H1 (cell line): ENCODE results near the gene FAAH. TPM values are rescaled to one million over a fixed set of nuclear protein-coding genes. Genes with fewer than 3 reads are reported as not detected.

Experiments used
- JUN ChIP-seq: IDR thresholded peaks from 2 replicates; pipeline ENCODE4 v1.6.1; 2011; ENCODE audit warnings: low read depth, mild to moderate bottlenecking, improper control_type of control experiment, low read length
- POU5F1 ChIP-seq: IDR thresholded peaks from 2 replicates; pipeline ENCODE4 v1.6.1; 2011; ENCODE audit warnings: low read depth, mild to moderate bottlenecking, low read length, moderate library complexity
- RXRA ChIP-seq: IDR thresholded peaks from 2 replicates; pipeline ENCODE4 v1.6.1; 2011; ENCODE audit warnings: low read depth, mild to moderate bottlenecking, low read length, moderate library complexity; ENCODE audit not compliant: insufficient read depth
- SAP30 ChIP-seq: fragments of 300-600 bp; sonication (generic); IDR thresholded peaks from 2 replicates; pipeline ENCODE4 v1.7.1; 2012; ENCODE audit warnings: low read length, moderate library complexity, mild to moderate bottlenecking, inconsistent platforms; ENCODE audit not compliant: insufficient read depth, insufficient replicate concordance
- SP1 ChIP-seq: IDR thresholded peaks from 2 replicates; pipeline ENCODE4 v1.6.1; 2011; ENCODE audit warnings: low read depth, low read length
- YY1 ChIP-seq: IDR thresholded peaks from 2 replicates; pipeline ENCODE4 v1.6.1; 2011; ENCODE audit warnings: low read depth, mild to moderate bottlenecking, low read length
- polyA plus RNA-seq, 7 experiments: library from polyadenylated mRNA; depleted of rRNA in 3 of 7; stranded (reverse) in 5 of 7; unstranded in 2 of 7; fragments of >200 nt in 5 of 7; fragments of 200-250 nt in 2 of 7; gene quantifications; 1 replicate in 5 of 7; 2 replicates in 1 of 7; 4 replicates in 1 of 7; pipeline versions ENCODE4 v1.2.1 to v1.2.3, GENCODE V29; 2011 to 2013; ENCODE audit warnings: missing spikeins in 2 of 7, mixed read lengths in 2 of 7
- total RNA-seq: library from RNA; stranded (reverse); fragmentation: NEBNext Ultra II Directional; extraction: Animal tissue kit (Norgen Biotek cat#: 25700); gene quantifications from 2 replicates; pipeline ENCODE4 v1.2.1, GENCODE V29; 2021
- TF ChIP-seq, protein P1 (sequence below): fragments of 300-600 bp; sonication (generic); IDR thresholded peaks from 2 replicates; pipeline ENCODE4 v1.7.1; 2012; ENCODE audit warnings: low read length, moderate library complexity, mild to moderate bottlenecking, inconsistent platforms; ENCODE audit not compliant: insufficient replicate concordance
- TF ChIP-seq, protein P2 (sequence below): IDR thresholded peaks from 2 replicates; pipeline ENCODE4 v1.6.1; 2012; ENCODE audit warnings: inconsistent platforms

FAAH gene
- total and polyA plus RNA-seq, 2 of the 8 experiments (the other 6 are each of a cell fraction or from before 2014, with no cell fraction given) = 41.2 to 47.3 TPM

DNA sequence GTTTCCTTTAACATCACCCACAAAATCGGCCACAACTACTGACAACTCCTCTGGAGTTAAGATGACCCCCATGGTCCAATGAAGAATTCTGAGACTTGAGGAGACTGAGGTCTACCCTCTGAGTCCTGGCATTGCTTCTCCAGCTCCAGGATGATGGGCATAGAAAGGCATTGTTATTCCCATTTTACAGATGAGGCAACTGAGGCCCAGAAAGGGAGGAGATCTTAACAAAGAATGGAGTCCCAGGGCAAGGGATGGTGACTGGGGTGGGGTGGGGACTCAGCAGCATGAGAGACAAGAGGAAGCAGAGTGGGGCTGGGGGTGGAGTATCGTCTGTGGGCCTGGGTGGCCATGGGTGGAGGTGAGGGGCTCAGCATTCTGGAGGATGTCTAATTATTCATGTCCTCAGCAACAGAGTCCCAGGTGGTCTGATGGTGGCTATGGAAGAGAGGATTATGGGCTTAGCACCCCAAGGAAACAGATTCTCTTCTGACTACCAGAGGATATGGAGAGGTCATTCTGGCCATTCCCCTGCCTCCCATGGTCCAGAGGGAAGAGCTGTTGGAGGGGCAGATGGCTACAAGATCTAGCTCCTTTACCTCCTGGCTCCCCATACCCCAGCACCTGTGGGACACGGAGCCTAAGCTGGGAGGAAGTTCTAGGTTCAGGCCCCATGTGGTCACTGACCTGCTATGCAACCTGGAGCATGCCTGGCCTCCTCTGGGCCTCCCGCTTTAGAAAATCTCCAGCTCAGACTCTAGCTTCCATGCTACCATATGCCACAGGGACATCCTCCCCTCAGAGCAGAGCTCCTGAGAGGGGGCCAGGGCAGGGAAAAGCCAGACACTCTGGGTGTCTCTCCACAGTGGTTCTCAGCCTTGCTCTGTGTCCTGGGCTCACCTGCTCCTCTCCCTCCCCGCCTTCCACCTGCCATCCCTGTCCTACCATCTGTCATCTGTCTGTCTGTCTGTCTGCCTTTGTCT, 58.1 kb downstream of the FAAH start (continued):
- TF ChIP-seq, protein P1, sequence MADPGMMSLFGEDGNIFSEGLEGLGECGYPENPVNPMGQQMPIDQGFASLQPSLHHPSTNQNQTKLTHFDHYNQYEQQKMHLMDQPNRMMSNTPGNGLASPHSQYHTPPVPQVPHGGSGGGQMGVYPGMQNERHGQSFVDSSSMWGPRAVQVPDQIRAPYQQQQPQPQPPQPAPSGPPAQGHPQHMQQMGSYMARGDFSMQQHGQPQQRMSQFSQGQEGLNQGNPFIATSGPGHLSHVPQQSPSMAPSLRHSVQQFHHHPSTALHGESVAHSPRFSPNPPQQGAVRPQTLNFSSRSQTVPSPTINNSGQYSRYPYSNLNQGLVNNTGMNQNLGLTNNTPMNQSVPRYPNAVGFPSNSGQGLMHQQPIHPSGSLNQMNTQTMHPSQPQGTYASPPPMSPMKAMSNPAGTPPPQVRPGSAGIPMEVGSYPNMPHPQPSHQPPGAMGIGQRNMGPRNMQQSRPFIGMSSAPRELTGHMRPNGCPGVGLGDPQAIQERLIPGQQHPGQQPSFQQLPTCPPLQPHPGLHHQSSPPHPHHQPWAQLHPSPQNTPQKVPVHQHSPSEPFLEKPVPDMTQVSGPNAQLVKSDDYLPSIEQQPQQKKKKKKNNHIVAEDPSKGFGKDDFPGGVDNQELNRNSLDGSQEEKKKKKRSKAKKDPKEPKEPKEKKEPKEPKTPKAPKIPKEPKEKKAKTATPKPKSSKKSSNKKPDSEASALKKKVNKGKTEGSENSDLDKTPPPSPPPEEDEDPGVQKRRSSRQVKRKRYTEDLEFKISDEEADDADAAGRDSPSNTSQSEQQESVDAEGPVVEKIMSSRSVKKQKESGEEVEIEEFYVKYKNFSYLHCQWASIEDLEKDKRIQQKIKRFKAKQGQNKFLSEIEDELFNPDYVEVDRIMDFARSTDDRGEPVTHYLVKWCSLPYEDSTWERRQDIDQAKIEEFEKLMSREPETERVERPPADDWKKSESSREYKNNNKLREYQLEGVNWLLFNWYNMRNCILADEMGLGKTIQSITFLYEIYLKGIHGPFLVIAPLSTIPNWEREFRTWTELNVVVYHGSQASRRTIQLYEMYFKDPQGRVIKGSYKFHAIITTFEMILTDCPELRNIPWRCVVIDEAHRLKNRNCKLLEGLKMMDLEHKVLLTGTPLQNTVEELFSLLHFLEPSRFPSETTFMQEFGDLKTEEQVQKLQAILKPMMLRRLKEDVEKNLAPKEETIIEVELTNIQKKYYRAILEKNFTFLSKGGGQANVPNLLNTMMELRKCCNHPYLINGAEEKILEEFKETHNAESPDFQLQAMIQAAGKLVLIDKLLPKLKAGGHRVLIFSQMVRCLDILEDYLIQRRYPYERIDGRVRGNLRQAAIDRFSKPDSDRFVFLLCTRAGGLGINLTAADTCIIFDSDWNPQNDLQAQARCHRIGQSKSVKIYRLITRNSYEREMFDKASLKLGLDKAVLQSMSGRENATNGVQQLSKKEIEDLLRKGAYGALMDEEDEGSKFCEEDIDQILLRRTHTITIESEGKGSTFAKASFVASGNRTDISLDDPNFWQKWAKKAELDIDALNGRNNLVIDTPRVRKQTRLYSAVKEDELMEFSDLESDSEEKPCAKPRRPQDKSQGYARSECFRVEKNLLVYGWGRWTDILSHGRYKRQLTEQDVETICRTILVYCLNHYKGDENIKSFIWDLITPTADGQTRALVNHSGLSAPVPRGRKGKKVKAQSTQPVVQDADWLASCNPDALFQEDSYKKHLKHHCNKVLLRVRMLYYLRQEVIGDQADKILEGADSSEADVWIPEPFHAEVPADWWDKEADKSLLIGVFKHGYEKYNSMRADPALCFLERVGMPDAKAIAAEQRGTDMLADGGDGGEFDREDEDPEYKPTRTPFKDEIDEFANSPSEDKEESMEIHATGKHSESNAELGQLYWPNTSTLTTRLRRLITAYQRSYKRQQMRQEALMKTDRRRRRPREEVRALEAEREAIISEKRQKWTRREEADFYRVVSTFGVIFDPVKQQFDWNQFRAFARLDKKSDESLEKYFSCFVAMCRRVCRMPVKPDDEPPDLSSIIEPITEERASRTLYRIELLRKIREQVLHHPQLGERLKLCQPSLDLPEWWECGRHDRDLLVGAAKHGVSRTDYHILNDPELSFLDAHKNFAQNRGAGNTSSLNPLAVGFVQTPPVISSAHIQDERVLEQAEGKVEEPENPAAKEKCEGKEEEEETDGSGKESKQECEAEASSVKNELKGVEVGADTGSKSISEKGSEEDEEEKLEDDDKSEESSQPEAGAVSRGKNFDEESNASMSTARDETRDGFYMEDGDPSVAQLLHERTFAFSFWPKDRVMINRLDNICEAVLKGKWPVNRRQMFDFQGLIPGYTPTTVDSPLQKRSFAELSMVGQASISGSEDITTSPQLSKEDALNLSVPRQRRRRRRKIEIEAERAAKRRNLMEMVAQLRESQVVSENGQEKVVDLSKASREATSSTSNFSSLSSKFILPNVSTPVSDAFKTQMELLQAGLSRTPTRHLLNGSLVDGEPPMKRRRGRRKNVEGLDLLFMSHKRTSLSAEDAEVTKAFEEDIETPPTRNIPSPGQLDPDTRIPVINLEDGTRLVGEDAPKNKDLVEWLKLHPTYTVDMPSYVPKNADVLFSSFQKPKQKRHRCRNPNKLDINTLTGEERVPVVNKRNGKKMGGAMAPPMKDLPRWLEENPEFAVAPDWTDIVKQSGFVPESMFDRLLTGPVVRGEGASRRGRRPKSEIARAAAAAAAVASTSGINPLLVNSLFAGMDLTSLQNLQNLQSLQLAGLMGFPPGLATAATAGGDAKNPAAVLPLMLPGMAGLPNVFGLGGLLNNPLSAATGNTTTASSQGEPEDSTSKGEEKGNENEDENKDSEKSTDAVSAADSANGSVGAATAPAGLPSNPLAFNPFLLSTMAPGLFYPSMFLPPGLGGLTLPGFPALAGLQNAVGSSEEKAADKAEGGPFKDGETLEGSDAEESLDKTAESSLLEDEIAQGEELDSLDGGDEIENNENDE = no peak
- no peak for TF ChIP-seq RXRA
- no peak for TF ChIP-seq YY1
- TF ChIP-seq, protein P2, sequence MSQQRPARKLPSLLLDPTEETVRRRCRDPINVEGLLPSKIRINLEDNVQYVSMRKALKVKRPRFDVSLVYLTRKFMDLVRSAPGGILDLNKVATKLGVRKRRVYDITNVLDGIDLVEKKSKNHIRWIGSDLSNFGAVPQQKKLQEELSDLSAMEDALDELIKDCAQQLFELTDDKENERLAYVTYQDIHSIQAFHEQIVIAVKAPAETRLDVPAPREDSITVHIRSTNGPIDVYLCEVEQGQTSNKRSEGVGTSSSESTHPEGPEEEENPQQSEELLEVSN = no peak
- no peak for TF ChIP-seq POU5F1
- TF ChIP-seq SP1 = no peak
- TF ChIP-seq SAP30 = no peak
- TF ChIP-seq JUN = no peak
